GM12874 (cell line): ENCODE results near the gene FAS.

Source experiments
- CTCF ChIP-seq: IDR thresholded peaks from 2 replicates; pipeline ENCODE4 v1.5.1; 2011; ENCODE audit warnings: low read depth, mild to moderate bottlenecking, control low read depth, low read length, moderate library complexity; ENCODE audit not compliant: insufficient read depth

Gene FAS

GRCh38 chr10:88990384-88991160 is at the start of gene FAS:
TSS of gene FAS (plus strand) at chr10:88990798. CDS start at chr10:88990877, 79 bp downstream.
- no peak for TF ChIP-seq CTCF

GRCh38 chr10:88941026-88941425 is 49.6 kb upstream of the FAS start:
- no peak for TF ChIP-seq CTCF

- no peak for TF ChIP-seq CTCF
Measured at GRCh38 chr10:88943778-88944177, 46.8 kb upstream of the FAS start.

GRCh38 chr10:88944813-88945212 is 45.8 kb upstream of the FAS start:
- TF ChIP-seq CTCF = no peak

- TF ChIP-seq CTCF = no peak
Measured at GRCh38 chr10:88946200-88946599, 44.4 kb upstream of the FAS start.

- no peak for TF ChIP-seq CTCF
Measured at GRCh38 chr10:88946965-88947590, 43.5 kb upstream of the FAS start.

- no peak for TF ChIP-seq CTCF
Measured at GRCh38 chr10:88949051-88949450, 41.5 kb upstream of the FAS start.
